Mononuclear cell (primary cell): ENCODE results near the gene CUL4B. TPM values are rescaled to one million over a fixed set of nuclear protein-coding genes. Genes with fewer than 3 reads are reported as not detected.
"Not testable (repeated sequence)": the region's sequence is repeated elsewhere in the genome, so short reads cannot be mapped to it uniquely, and the experiment has no call there.

ENCODE experiments used
- H3K27me3 ChIP-seq: 2 replicates; pipeline ENCODE4 v1.6.0; 2011; ENCODE audit warnings: low read length, control low read depth; ENCODE audit not compliant: insufficient read depth
- H3K4me1 ChIP-seq: 2 replicates; pipeline ENCODE4 v1.5.1; 2011; ENCODE audit warnings: mild to moderate bottlenecking, low read length, control low read depth; ENCODE audit not compliant: insufficient read depth
- H3K4me3 ChIP-seq: 2 replicates; pipeline ENCODE4 v1.5.1; 2011; ENCODE audit warnings: mild to moderate bottlenecking, low read length, moderate library complexity
- H3K9me3 ChIP-seq: 2 replicates; pipeline ENCODE4 v1.5.1; 2011; ENCODE audit warnings: low read depth, mild to moderate bottlenecking, control low read depth, low read length
- total RNA-seq: library from RNA; depleted of rRNA; stranded (reverse); fragments of >200 nt; gene quantifications from one replicate; pipeline ENCODE4 v1.2.3, GENCODE V29; 2012

Gene CUL4B
- total RNA-seq: 26.2 TPM

DNA sequence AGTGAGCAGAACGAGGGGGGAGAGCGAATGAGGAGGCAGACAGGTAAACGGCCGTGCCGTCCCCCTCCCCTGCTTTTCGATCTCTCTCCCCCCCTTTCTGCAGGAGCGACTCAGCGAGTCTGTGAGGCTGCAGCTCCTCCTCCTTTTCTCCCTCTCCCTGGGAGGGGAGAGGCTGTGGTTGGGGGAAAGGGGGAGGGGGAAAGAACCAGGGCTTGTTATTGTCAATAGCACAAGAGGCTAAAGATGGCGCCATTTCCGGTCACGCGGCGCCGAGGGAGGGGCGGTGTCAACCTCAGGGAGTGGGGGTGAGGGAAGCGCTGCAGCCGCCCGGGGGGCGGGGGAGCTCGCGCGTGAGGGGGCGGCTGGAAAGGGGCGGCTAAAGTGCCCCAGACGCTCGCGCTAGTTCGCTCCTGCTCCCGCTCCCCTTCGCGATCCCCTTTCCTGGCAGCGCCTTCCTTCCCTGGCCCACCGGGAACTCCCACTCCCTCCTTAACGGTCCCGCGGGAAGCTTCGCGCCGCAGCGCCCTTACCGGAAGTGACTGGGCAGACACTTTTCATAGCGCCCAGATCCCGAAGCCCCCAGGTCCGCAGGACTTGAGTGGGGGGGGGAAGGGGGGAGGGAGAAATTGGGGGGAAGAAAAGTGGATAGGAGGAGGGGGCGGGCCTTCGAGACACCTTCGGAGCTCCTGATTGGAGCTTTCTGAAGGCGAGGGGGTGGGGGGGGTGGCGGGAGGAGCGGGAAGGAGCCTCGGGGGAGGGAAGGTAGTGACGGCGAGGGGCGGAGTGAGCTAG, at the start of gene CUL4B:
CUL4B (minus strand) TSS at position 121 of the 792 bp plus-strand sequence. CDS start 324 bp downstream, outside the sequence.
- no peaks in the 10 kb centered on the region for H3K9me3 ChIP-seq
- H3K4me3 ChIP-seq: peak within 1 kb of the TSS; percentile 72
- peaks cover 16% of the 10 kb centered on the region for H3K4me1 ChIP-seq
- no peaks in the 10 kb centered on the region for H3K27me3 ChIP-seq

DNA sequence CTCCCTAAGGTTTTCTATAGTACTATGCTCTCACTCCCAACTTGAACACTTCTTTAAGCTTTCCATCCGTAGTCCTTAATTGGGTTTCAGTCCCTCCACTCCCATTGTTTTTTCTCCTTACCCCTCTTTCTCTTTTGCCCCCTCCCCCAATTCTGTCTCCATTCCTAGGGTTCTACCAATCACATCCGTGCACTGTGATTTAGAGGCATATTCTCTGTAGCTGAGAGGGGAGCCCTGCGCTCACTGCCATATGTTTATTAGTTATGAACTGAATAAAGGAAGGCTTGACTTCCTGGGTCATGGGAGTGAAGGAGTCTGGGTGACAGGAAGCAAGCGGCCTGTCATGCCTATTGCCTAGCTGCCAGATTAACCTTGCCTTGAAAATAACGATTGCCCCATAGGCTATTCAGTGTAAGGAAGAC, 43.6 kb upstream of the CUL4B start:
- Histone ChIP-seq H3K9me3 (no peaks in the 10 kb centered on the region), H3K27me3 (no peaks in the 10 kb centered on the region), H3K4me3 (peak overlapping the region; percentile 68), H3K4me1 (peaks cover 9% of the 10 kb centered on the region)

DNA sequence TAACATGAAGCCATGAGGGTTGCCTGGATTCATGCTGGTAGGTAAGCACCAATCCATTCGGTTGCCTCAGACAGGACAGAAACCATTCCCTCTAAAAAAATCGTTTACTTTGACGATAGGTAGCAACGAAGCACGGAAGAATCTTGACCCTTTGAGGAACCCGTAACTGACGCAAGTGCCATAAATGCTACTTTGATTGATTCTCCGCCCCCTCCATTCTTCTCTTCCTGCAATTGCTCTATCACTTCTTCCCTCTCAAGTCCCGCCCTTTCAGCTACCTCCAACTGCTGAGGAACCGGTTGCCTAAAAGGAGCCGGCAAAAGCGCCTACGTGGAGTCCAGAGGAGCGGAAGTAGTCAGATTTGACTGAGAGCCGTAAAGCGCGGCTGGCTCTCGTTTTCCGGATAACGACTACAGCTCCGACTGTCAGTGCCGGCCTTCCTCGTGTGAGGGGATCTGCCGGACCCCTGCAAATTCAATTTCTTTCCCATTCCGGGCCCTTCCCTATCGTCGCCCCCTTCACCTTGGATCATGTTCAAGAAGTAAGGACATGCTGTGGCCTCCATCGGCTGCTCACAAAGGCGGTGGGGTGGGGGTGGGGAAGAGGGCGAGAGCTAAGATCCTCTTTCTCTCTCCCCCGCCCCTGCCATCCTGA, 43.1 kb upstream of the CUL4B start, which contains the start of gene MCTS1:
MCTS1 (plus strand) TSS at position 395 of the 654 bp plus-strand sequence; CDS start at position 531, 136 bp downstream.
- Histone ChIP-seq H3K9me3 (no peaks in the 10 kb centered on the region), H3K4me1 (peaks cover 9% of the 10 kb centered on the region), H3K4me3 (peak within 1 kb of the TSS; percentile 68), H3K27me3 (no peaks in the 10 kb centered on the region)

DNA sequence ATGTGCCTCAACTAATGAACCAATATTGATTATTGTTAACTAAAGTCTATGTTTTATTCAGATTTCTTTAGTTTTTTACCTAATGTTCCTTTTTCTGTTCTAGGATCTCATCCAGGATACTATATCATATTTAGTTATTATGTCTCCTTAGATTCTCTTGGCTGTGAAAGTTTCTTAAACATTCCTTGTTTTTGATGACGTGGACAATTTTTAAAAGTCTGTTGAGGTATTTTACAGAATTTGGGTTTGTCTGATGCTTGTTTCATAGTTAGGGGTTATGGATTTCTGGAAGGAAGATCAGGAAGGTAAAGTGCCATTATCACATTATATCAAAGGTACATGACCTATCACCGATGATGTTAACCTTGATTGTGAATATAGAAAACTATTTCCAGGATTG, 24.9 kb upstream of the CUL4B start:
- no peak overlapping the region for H3K4me3 ChIP-seq
- no peaks in the 10 kb centered on the region for H3K27me3 ChIP-seq
- no peaks in the 10 kb centered on the region for H3K9me3 ChIP-seq
- H3K4me1 ChIP-seq: no peaks in the 10 kb centered on the region

DNA sequence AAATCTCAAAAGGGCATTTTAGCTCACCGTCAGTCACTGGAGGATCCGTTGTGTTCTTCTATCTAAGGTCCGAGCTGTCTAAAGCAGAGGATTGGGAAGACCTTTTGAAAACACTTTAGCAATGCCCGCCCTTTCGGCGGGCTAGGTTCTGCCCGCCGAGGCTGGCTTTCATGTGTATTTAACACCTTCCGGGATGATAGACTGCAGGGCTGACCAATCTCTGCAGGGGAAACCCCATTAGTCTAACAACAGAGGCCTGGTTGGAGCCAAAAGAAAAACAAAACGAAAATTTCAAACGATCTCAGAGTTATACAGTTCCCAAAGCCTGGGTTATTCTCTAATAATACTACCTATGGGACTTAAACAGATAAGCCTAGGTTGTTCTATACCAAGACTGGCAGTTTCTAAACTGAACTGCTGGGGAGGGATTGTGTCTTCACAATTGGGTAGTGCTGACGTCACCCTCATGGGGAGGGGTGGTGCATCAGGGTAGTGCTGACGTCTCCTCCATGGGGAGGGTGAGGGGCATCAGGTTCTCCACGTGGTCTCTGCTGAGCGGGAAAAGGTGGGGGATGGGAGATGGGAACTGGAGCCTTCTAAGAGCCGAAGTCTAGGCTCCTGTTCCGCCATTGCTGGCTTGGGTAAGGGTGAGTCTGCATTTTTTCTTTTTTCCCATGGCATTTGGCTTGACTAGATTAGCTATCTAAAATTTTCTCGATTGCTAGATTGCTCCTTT, 14.8 kb upstream of the CUL4B start:
- H3K27me3 ChIP-seq: no peaks in the 10 kb centered on the region
- no peak overlapping the region for H3K4me3 ChIP-seq
- H3K4me1 ChIP-seq: no peaks in the 10 kb centered on the region
- no peaks in the 10 kb centered on the region for H3K9me3 ChIP-seq

DNA sequence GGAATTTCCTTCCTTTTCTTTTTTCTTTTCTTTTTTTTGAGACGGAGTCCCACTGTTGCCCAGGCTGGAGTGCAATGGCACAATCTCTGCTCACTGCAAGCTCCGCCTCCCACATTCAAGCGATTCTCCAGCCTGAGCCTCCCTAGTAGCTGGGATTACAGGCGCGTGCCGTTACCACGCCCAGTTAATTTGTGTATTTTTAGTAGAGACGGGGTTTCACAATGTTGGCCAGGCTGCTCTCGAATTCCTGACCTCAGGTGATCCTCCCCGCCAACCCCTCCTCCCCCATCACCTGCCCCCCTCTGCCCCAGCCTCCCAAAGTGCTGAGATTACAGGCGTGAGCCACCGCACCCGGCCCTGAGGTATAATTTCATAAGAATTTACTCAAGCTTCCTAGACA, 13.0 kb upstream of the CUL4B start:
- H3K4me3 ChIP-seq, H3K9me3 ChIP-seq, H3K27me3 ChIP-seq, H3K4me1 ChIP-seq: not testable (repeated sequence)

DNA sequence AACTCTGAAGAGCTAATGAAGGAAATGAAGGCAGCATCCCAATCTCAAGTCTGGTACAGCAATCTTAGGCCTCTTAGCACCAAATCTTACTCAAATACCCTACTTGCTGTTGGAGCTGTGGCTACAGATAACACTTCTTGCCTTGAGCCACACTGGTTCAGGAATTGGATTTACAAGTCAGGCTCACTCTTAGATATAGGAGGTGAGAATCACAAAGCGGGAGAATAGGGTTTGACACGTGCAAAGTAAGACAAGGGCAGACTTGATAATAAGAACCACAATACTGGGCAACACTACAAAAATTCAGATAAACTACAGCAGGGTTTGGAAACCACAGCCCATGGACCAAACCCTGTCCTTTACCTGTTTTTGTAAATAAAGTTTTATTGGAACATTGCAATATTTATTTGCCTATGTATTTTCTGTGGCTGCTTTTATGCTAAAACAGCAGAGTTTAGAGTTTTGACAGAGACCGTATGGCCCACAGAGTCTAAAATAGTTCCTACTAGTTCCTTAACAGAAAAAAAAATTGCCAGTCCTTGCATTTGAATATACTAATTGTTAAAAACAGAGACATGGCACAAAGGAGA, 9.3 kb upstream of the CUL4B start:
- H3K4me1 ChIP-seq: no peaks in the 10 kb centered on the region
- H3K9me3 ChIP-seq: no peaks in the 10 kb centered on the region
- no peak overlapping the region for H3K4me3 ChIP-seq
- no peaks in the 10 kb centered on the region for H3K27me3 ChIP-seq

DNA sequence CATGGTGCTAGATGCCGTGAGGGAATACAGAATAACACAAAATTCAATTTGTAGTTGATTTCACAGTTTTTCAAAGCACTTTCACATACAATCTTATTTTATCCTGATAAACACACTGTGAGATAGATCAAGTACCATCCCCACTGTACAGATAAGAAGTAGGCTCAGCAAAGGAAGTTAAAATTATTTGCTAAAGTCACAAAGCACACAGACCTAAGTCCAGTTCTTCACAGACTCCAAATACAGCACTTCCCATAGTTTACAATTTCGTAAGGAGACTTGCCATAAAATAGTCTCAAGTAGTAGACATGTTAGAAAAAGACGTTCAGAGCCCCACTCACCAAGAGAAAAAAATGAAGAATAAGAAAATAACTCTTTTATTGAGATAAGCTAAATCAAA, 7.8 kb upstream of the CUL4B start:
- Histone ChIP-seq H3K4me3 (no peak overlapping the region), H3K9me3 (no peaks in the 10 kb centered on the region), H3K27me3 (no peaks in the 10 kb centered on the region), H3K4me1 (no peaks in the 10 kb centered on the region)

DNA sequence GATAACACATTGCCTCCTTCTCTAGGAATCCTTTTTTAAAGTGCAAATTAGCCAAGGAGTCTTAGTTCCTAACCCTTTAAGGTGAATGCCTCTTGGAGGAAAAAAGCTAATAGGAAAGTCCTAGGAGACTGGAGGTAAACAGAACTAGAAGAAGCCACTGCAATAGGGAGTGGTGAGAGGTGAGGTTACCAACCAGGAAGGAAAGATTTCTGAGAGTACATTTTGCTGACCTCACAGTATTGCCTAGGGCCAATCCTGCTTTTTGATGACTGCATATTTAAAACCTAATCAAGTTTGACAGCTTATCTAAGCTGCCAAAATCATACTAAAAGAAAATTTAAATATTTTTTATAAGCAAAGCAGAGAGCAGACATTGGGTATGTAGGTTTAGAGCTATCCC, 7.3 kb upstream of the CUL4B start:
- Histone ChIP-seq H3K4me3 (no peak overlapping the region), H3K27me3 (no peaks in the 10 kb centered on the region), H3K9me3 (no peaks in the 10 kb centered on the region), H3K4me1 (no peaks in the 10 kb centered on the region)

DNA sequence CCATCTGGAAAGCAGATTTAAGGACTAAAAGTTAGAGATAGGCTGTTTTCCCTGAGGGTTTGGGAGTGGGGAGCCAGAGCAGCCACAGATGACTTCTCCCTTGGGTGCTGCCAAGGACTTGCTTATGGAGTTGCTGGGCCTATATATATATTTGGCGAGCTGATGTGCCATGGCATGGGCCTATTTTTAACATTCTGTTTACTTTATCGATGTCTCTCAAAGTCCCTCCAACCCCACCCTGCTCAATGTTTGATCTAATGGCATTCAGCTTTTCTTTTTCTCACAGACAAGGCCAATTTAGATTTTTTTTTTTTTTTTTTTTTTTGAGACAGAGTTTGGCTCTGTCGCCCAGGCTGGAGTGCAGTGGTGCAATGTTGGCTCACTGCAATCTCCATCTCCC, 6.1 kb upstream of the CUL4B start:
- Histone ChIP-seq H3K27me3 (no peaks in the 10 kb centered on the region), H3K9me3 (no peaks in the 10 kb centered on the region), H3K4me1 (peaks cover 8% of the 10 kb centered on the region), H3K4me3 (no peak overlapping the region)

DNA sequence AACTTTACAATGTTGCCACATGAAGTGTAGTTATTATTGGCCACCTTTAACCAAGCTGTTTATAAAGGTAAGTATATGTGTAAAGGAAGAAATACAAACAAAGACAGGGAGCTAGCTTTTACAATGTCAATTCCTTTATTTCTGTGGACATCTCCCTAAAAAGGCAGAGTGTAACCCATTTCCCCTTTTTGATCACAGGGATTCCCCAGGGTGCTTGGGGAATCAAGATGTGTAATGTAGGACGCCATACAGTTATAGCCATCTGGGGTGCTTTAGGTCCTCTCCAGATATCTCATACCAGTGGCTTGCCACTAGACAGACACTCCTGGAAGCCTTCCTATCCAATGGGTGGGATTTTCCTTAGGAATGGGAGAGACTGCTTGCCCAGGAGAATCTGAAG, 4.2 kb upstream of the CUL4B start:
- H3K27me3 ChIP-seq: no peaks in the 10 kb centered on the region
- no peaks in the 10 kb centered on the region for H3K9me3 ChIP-seq
- H3K4me3 ChIP-seq: no peak overlapping the region
- peaks cover 9% of the 10 kb centered on the region for H3K4me1 ChIP-seq

DNA sequence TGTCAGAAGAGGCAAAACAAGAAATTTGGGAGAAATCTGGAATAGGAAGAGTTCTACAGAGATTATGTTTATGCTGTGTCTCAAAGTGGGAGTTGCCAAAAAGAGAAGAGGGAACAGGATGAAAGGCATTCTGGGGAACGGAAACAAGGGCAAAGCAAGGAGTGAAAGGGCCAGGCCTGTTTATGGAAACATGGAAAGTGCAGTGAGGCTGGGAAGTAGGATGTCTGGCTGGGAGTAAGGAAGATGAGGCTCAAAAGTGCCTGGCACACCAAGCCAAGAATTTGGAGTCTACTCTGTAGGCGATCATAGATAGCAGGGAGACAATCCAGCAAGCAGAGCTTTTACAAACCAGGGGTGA, 1.8 kb upstream of the CUL4B start:
- no peaks in the 10 kb centered on the region for H3K9me3 ChIP-seq
- H3K27me3 ChIP-seq: no peaks in the 10 kb centered on the region
- H3K4me1 ChIP-seq: peaks cover 16% of the 10 kb centered on the region
- H3K4me3 ChIP-seq: no peak overlapping the region

DNA sequence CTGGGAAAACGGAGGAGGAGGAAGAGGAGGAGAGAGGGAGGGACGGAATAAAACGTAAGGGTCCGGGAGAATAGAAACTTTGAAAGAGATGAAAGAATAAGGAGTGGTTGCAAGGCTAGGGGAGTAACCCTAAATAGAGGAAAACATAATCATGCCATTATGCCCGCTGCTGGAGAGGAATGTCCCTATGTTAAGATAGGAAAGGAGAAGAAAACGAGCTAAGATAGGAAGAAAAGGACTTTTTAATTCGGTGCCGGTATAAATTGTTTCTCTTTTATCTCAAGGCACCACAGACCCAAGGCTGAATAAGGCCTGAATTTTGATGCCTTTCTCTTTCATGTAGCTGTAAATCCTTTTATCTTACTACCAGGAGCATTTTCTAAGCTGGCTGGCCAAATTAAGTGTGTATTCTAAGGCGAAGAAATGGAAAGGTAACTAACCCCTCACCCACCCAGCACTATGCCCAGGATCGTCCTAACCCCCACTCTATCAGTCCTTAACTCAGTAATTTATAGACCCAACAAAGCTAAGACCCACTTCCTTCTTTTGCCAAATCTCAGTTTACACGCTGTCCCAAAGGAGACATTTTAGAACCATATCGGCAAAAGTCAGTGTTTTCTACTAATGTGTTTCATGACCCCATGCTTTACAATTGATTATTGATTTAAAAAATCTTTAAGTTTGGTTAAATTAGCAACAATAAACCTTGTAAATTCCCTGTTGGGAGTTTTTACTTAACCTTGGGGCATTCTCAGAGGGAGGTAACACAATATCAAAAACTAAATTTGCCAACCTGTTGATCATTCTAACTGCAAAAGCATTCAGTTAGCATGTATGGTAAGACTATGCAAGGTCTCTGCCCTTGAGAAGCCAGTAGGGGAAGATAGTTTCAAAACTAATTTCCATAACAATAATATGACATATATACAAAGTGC, 1.1 kb upstream of the CUL4B start:
- Histone ChIP-seq H3K4me3 (peak overlapping the region; percentile 52), H3K4me1 (peaks cover 16% of the 10 kb centered on the region), H3K9me3 (no peaks in the 10 kb centered on the region), H3K27me3 (no peaks in the 10 kb centered on the region)

DNA sequence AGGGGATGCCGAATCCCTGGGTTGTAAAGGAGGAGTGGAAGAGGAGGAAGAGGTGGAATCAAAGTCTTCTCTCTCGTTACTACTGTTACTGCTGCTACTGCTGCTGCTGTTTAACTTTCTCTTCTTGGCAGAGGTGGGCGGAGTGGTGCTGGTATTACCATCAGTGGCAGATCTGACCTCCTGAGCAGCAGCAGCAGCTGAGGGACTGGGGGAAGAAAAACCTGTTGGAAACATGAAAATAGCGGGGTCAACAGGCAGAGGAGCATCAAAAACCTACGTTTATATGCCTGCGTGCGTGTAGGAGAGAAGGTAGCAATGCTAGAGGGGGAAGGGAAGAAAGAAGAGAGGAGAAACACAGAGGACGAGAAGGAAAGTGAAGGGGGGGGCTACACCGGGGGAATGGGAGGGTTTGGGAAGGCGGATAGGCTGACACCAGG, 339 bp downstream of the CUL4B start:
- H3K4me1 ChIP-seq: peaks cover 16% of the 10 kb centered on the region
- no peaks in the 10 kb centered on the region for H3K9me3 ChIP-seq
- no peaks in the 10 kb centered on the region for H3K27me3 ChIP-seq
- H3K4me3 ChIP-seq: peak overlapping the region; percentile 72
